ENCODE results near the gene AGXT. TPM values are rescaled to one million over a fixed set of nuclear protein-coding genes. Genes with fewer than 3 reads are reported as not detected.

AGXT gene
- total and polyA plus RNA-seq, 2 of the 8 experiments (the other 6 are each of a cell fraction or from before 2014, with no cell fraction given), result 0.03 TPM; not detected in 1

DNA sequence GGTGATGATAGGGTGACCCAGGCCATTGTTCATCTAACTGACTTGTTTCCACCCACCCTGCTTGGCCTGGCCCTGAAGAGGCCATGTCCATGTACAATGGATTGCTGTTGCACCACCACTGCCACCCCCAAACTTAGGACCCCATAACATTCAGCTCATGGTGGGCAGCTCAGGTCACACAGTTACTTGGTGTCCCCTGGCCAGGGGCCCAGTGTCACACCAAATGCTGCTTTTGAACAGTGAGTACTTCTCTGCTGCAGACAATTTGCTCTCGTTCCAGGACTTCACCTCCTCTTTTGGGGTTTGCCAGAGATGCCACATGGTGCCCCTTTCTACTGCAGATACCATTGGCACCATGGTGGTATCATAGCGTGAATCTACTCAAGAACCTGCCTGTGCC is 15.6 kb downstream of the AGXT start:
- H3K14ac ChIP-seq (ENCODE audit: insufficient read length), result no peak overlapping the region
- no peak overlapping the region for H4K5ac ChIP-seq (ENCODE audit: insufficient read length, low read depth, low read length)
- no peaks in the 10 kb centered on the region for H3K36me3 ChIP-seq (ENCODE audit: control insufficient read depth in 2 of 4, insufficient read depth in 4 of 4, low read length in 3 of 4)
- no peaks in the 10 kb centered on the region for H3K79me1 ChIP-seq (ENCODE audit: low read depth, low read length)
- H4K20me1 ChIP-seq (replicated peaks in 1 of 2; ENCODE audit: control insufficient read depth in 1 of 2, insufficient read depth in 2 of 2, low read length in 2 of 2), result no peaks in the 10 kb centered on the region
- H3K27me3 ChIP-seq (replicated peaks in 1 of 4; ENCODE audit: control insufficient read depth in 3 of 4, extremely low read depth in 1 of 4, insufficient read depth in 3 of 4, low read length in 3 of 4), result no peaks in the 10 kb centered on the region
- ChIA-PET POLR2A (ENCODE audit: partially characterized antibody) (no interaction called here), CTCF (ENCODE audit: partially characterized antibody) (no interaction called here)
- no peak overlapping the region for H2AFZ ChIP-seq (ENCODE audit: low read length)
- no peak for FAIRE-seq
- H2BK5ac ChIP-seq (ENCODE audit: low read depth, low read length), result no peak overlapping the region
- H2BK120ac ChIP-seq (replicated peaks; ENCODE audit: low read depth, low read length), result no peak overlapping the region
- H3K4me1 ChIP-seq (replicated peaks in 1 of 4; ENCODE audit: control insufficient read depth in 3 of 4, insufficient read depth in 4 of 4, low read length in 3 of 4), result no peaks in the 10 kb centered on the region; a peak in 2 of 7 replicates
- H2BK20ac ChIP-seq (ENCODE audit: low read length), result no peak overlapping the region
- no peaks in the 10 kb centered on the region for H3K9me3 ChIP-seq (ENCODE audit: insufficient read depth in 2 of 2, low read depth in 1 of 2, low read length in 1 of 2)
- H4K91ac ChIP-seq (replicated peaks; ENCODE audit: insufficient read length, low read length), result no peak overlapping the region
- H3K79me2 ChIP-seq (ENCODE audit: control insufficient read depth in 1 of 2, insufficient read depth in 2 of 2, low read length in 2 of 2), result no peaks in the 10 kb centered on the region
- no peak overlapping the region for H3K27ac ChIP-seq (ENCODE audit: low read depth, low read length)
- no peak overlapping the region for H2AK5ac ChIP-seq (ENCODE audit: low read depth, low read length)
- DNase-seq (ENCODE audit: low read depth in 1 of 2, low spot score in 2 of 2), result no peak
- H2BK12ac ChIP-seq (ENCODE audit: low read depth, low read length), result no peak overlapping the region
- H3K4me2 ChIP-seq (ENCODE audit: insufficient read depth in 1 of 2, low read depth in 2 of 2, low read length in 2 of 2), result no peak overlapping the region
- WGBS, 2 experiments (ENCODE audit: extremely low coverage in 1 of 2, insufficient coverage in 1 of 2, insufficient read length in 1 of 2, insufficient replicate concordance in 2 of 2, low coverage in 1 of 2, low lambda C conversion rate in 2 of 2, missing lambda C conversion rate in 1 of 2), result 90% methylated on average over 2 of the region's 2 CpGs; no CpG with 5 or more reads in 1 of the 2 experiments
- no peak overlapping the region for H3K9ac ChIP-seq (replicated peaks in 1 of 4; ENCODE audit: extremely low read depth in 1 of 4, low read depth in 3 of 4, low read length in 3 of 4)
- H3K4ac ChIP-seq (replicated peaks; ENCODE audit: insufficient read length, low read depth, low read length), result no peak overlapping the region
- no peak overlapping the region for H3K18ac ChIP-seq (ENCODE audit: extremely low read depth, low read length)
- H3K4me3 ChIP-seq (ENCODE audit: extremely low read depth in 1 of 4, insufficient read depth in 2 of 4, low read depth in 3 of 4, low read length in 4 of 4), result no peak overlapping the region
- H3K23me2 ChIP-seq (ENCODE audit: low read depth, low read length), result no peaks in the 10 kb centered on the region
- no peak overlapping the region for H2BK15ac ChIP-seq (ENCODE audit: low read length)
- H3K56ac ChIP-seq (replicated peaks; ENCODE audit: insufficient read length, low read depth, low read length), result no peak overlapping the region
- no peak overlapping the region for H4K8ac ChIP-seq (ENCODE audit: extremely low read depth, insufficient read depth, low read length)
- no peak overlapping the region for H3K23ac ChIP-seq (ENCODE audit: insufficient read length)
- TF ChIP-seq KDM1A (IDR thresholded peaks at IDR 0.05; ENCODE audit: borderline replicate concordance, low read length), result no peak
- TF ChIP-seq PHF8 (conservative IDR thresholded peaks at IDR 0.05; ENCODE audit: low read depth, low read length), result no peak
- no peak for TF ChIP-seq SP1 (IDR thresholded peaks at IDR 0.05; ENCODE audit: low read depth, low read length)
- no peak for TF ChIP-seq RXRA (IDR thresholded peaks at IDR 0.05; ENCODE audit: insufficient read depth, low read depth, low read length)
- no peak for TF ChIP-seq TCF12 (IDR thresholded peaks at IDR 0.05; ENCODE audit: low read depth, low read length)
- no peak for TF ChIP-seq CHD1 (IDR thresholded peaks at IDR 0.05; ENCODE audit: low read depth, low read length)
- TF ChIP-seq YY1 (IDR thresholded peaks at IDR 0.05; ENCODE audit: low read depth, low read length), result no peak

Measured in H1 (cell line).